HEK293 (cell line): ENCODE data around the gene RUNX1.

Experiments
- MYNN ChIP-seq: fragments of 450-650 bp; formaldehyde crosslinking; IDR thresholded peaks from 2 replicates; pipeline ENCODE4 v1.5.1; 2016; ENCODE audit warnings: missing biosample characterization, missing genetic modification characterization, borderline replicate concordance
- YY1 ChIP-seq: fragments of 450-650 bp; formaldehyde crosslinking; IDR thresholded peaks from 2 replicates; pipeline ENCODE4 v1.5.1; 2018; ENCODE audit warnings: missing biosample characterization, missing genetic modification characterization
- ZBTB7A ChIP-seq: fragments of 450-650 bp; formaldehyde crosslinking; IDR thresholded peaks from 2 replicates; pipeline ENCODE4 v1.5.1; 2016; ENCODE audit warnings: low read depth, missing biosample characterization, missing genetic modification characterization
- ZFP41 ChIP-seq: fragments of 450-650 bp; formaldehyde crosslinking; IDR thresholded peaks from 2 replicates; pipeline ENCODE4 v1.5.1; 2016; ENCODE audit warnings: missing biosample characterization, missing genetic modification characterization, borderline replicate concordance
- ZNF112 ChIP-seq: fragments of 450-650 bp; formaldehyde crosslinking; IDR thresholded peaks from 2 replicates; pipeline ENCODE4 v1.5.0; 2017; ENCODE audit warnings: missing biosample characterization, missing genetic modification characterization
- ZNF16 ChIP-seq: fragments of 450-650 bp; formaldehyde crosslinking; IDR thresholded peaks from 2 replicates; pipeline ENCODE4 v1.5.1; 2016; ENCODE audit warnings: low read depth, missing biosample characterization, missing genetic modification characterization
- ZNF184 ChIP-seq: fragments of 450-650 bp; IDR thresholded peaks from 2 replicates; pipeline ENCODE4 v1.5.1; 2018; ENCODE audit warnings: missing biosample characterization, mild to moderate bottlenecking, missing genetic modification characterization
- ZNF416 ChIP-seq: fragments of 450-650 bp; formaldehyde crosslinking; IDR thresholded peaks from 2 replicates; pipeline ENCODE4 v1.5.1; 2016; ENCODE audit warnings: missing biosample characterization, missing genetic modification characterization
- ZNF621 ChIP-seq: fragments of 450-650 bp; formaldehyde crosslinking; IDR thresholded peaks from 2 replicates; pipeline ENCODE4 v1.5.1; 2017; ENCODE audit warnings: missing biosample characterization, missing genetic modification characterization
- ZNF707 ChIP-seq: fragments of 450-650 bp; formaldehyde crosslinking; IDR thresholded peaks from 2 replicates; pipeline ENCODE4 v1.5.1; 2016; ENCODE audit warnings: missing biosample characterization, missing genetic modification characterization
- TF ChIP-seq, protein P1 (sequence below): fragments of 450-650 bp; formaldehyde crosslinking; IDR thresholded peaks from 2 replicates; pipeline ENCODE4 v1.5.1; 2016; ENCODE audit warnings: missing biosample characterization, missing genetic modification characterization
- TF ChIP-seq, protein P2 (sequence below): fragments of 450-650 bp; formaldehyde crosslinking; IDR thresholded peaks from 2 replicates; pipeline ENCODE4 v1.5.1; 2016; ENCODE audit warnings: missing biosample characterization, missing genetic modification characterization
- TF ChIP-seq, protein P3 (sequence below): fragments of 450-650 bp; formaldehyde crosslinking; optimal IDR thresholded peaks from 2 replicates; pipeline ENCODE3; 2016; ENCODE audit warnings: missing biosample characterization, mild to moderate bottlenecking, missing genetic modification characterization

DNA sequence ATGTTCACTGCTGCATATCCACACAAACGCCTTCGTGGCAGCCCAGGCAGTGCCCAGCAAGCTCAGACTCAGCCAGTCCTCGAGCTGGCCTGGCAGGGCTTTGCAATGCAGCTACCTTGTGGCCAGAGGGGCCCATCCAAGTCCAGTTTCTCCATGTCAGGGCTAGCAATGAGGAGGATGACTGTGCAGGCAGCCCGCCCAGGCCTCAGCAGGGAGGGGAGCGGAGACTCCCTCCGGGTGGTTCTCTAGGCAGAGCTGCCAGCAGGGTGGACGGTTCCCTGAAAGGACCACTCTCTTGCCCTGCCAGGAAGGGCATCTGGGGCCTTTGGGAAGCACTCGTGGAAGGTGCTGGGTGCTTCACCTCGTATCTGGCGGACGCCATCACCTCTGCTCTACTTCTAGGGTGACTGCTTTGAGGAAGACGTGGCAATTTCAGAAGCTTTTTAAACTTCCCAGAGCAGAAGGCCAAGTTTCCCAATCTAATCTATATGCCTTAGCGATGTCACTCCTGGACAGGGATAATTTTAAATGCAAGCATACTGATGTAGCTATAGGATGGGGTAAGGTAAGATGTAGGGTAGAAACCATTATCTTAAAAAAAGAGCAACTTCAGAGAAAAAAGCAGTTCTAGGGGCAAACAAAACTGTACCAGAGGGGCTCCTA, 56.2 kb downstream of the RUNX1 start:
- TF ChIP-seq ZNF707 (tag by site-specific recombination) (no peak), ZNF416 (tag by site-specific recombination) (no peak), MYNN (no peak), ZBTB7A (tag by site-specific recombination) (no peak), ZNF184 (tag by site-specific recombination) (no peak), ZFP41 (tag by site-specific recombination) (no peak), YY1 (tag by site-specific recombination) (no peak), ZNF621 (tag by site-specific recombination) (no peak), ZNF112 (no peak), ZNF16 (no peak)
- TF ChIP-seq, protein P1, sequence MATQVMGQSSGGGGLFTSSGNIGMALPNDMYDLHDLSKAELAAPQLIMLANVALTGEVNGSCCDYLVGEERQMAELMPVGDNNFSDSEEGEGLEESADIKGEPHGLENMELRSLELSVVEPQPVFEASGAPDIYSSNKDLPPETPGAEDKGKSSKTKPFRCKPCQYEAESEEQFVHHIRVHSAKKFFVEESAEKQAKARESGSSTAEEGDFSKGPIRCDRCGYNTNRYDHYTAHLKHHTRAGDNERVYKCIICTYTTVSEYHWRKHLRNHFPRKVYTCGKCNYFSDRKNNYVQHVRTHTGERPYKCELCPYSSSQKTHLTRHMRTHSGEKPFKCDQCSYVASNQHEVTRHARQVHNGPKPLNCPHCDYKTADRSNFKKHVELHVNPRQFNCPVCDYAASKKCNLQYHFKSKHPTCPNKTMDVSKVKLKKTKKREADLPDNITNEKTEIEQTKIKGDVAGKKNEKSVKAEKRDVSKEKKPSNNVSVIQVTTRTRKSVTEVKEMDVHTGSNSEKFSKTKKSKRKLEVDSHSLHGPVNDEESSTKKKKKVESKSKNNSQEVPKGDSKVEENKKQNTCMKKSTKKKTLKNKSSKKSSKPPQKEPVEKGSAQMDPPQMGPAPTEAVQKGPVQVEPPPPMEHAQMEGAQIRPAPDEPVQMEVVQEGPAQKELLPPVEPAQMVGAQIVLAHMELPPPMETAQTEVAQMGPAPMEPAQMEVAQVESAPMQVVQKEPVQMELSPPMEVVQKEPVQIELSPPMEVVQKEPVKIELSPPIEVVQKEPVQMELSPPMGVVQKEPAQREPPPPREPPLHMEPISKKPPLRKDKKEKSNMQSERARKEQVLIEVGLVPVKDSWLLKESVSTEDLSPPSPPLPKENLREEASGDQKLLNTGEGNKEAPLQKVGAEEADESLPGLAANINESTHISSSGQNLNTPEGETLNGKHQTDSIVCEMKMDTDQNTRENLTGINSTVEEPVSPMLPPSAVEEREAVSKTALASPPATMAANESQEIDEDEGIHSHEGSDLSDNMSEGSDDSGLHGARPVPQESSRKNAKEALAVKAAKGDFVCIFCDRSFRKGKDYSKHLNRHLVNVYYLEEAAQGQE (tag by site-specific recombination) = no peak
- TF ChIP-seq, protein P2, sequence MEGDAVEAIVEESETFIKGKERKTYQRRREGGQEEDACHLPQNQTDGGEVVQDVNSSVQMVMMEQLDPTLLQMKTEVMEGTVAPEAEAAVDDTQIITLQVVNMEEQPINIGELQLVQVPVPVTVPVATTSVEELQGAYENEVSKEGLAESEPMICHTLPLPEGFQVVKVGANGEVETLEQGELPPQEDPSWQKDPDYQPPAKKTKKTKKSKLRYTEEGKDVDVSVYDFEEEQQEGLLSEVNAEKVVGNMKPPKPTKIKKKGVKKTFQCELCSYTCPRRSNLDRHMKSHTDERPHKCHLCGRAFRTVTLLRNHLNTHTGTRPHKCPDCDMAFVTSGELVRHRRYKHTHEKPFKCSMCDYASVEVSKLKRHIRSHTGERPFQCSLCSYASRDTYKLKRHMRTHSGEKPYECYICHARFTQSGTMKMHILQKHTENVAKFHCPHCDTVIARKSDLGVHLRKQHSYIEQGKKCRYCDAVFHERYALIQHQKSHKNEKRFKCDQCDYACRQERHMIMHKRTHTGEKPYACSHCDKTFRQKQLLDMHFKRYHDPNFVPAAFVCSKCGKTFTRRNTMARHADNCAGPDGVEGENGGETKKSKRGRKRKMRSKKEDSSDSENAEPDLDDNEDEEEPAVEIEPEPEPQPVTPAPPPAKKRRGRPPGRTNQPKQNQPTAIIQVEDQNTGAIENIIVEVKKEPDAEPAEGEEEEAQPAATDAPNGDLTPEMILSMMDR (tag by site-specific recombination) = no peak
- TF ChIP-seq, protein P3, sequence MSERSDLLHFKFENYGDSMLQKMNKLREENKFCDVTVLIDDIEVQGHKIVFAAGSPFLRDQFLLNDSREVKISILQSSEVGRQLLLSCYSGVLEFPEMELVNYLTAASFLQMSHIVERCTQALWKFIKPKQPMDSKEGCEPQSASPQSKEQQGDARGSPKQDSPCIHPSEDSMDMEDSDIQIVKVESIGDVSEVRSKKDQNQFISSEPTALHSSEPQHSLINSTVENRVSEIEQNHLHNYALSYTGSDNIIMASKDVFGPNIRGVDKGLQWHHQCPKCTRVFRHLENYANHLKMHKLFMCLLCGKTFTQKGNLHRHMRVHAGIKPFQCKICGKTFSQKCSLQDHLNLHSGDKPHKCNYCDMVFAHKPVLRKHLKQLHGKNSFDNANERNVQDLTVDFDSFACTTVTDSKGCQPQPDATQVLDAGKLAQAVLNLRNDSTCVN = no peak
